Loucy (cell line): ENCODE measurements around the gene LCN9.

Source experiments
- H2AFZ ChIP-seq: fragments of 200-600 bp; sonication (generic); 2 replicates; pipeline ENCODE4 v1.6.0; 2016; ENCODE audit warnings: antibody characterized with exemption, mild to moderate bottlenecking, low read length, moderate library complexity
- H3F3A ChIP-seq: fragments of 200-600 bp; 2 replicates; pipeline ENCODE4 v1.6.0; 2016; ENCODE audit warnings: antibody characterized with exemption, low read depth, mild to moderate bottlenecking
- H3K27me3 ChIP-seq: fragments of 200-600 bp; sonication (generic); 2 replicates; pipeline ENCODE4 v1.6.1; 2014; ENCODE audit warnings: low read length, mild to moderate bottlenecking; ENCODE audit not compliant: insufficient read depth, poor library complexity, severe bottlenecking
- H3K36me3 ChIP-seq: fragments of 200-600 bp; sonication (generic); 2 replicates; pipeline ENCODE4 v1.6.1; 2016; ENCODE audit warnings: low read length; ENCODE audit not compliant: insufficient read depth
- H3K4me1 ChIP-seq: fragments of 200-600 bp; sonication (generic); 2 replicates; pipeline ENCODE4 v1.5.1; 2014; ENCODE audit warnings: low read length, mild to moderate bottlenecking; ENCODE audit not compliant: insufficient read depth, poor library complexity, severe bottlenecking
- H3K4me2 ChIP-seq: fragments of 200-600 bp; sonication (generic); 2 replicates; pipeline ENCODE4 v1.6.0; 2014; ENCODE audit warnings: antibody characterized with exemption, low read length, low read depth, mild to moderate bottlenecking; ENCODE audit not compliant: poor library complexity, severe bottlenecking
- H3K4me3 ChIP-seq: fragments of 200-600 bp; sonication (generic); 2 replicates; pipeline ENCODE4 v1.5.1; 2014; ENCODE audit warnings: low read length, mild to moderate bottlenecking, mixed read lengths; ENCODE audit not compliant: poor library complexity, severe bottlenecking
- H3K79me2 ChIP-seq: fragments of 200-600 bp; sonication (generic); 2 replicates; pipeline ENCODE4 v1.6.1; 2014; ENCODE audit warnings: low read length; ENCODE audit not compliant: insufficient read depth
- H3K9ac ChIP-seq: fragments of 200-600 bp; sonication (generic); 2 replicates; pipeline ENCODE4 v1.6.0; 2014; ENCODE audit warnings: mild to moderate bottlenecking, low read depth, low read length, moderate library complexity; ENCODE audit not compliant: poor library complexity, severe bottlenecking
- H3K9me2 ChIP-seq: fragments of 200-600 bp; sonication (generic); replicated peaks from 2 replicates; pipeline ENCODE4 v1.6.1; 2016; ENCODE audit warnings: low read depth, low read length, mixed read lengths
- H3K9me3 ChIP-seq: fragments of 200-600 bp; sonication (generic); 2 replicates; pipeline ENCODE4 v1.6.1; 2014; ENCODE audit warnings: mild to moderate bottlenecking, antibody characterized with exemption, low read length, low read depth; ENCODE audit not compliant: insufficient read depth
- H4K20me1 ChIP-seq: fragments of 200-600 bp; sonication (generic); 2 replicates; pipeline ENCODE4 v1.6.0; 2014; ENCODE audit warnings: antibody characterized with exemption, low read length, mild to moderate bottlenecking; ENCODE audit not compliant: insufficient read depth, poor library complexity, severe bottlenecking
- EZH2phosphoT487 ChIP-seq: fragments of 200-600 bp; IDR thresholded peaks from 2 replicates; pipeline ENCODE4 v1.6.1; 2018; ENCODE audit warnings: antibody characterized with exemption, mild to moderate bottlenecking, moderate library complexity, borderline replicate concordance
- TF ChIP-seq, protein P1 (sequence below): fragments of 200-600 bp; sonication (generic); conservative IDR thresholded peaks from 2 replicates; pipeline ENCODE4 v1.5.1; 2014; ENCODE audit warnings: mild to moderate bottlenecking, antibody characterized with exemption, low read length

Gene LCN9

DNA sequence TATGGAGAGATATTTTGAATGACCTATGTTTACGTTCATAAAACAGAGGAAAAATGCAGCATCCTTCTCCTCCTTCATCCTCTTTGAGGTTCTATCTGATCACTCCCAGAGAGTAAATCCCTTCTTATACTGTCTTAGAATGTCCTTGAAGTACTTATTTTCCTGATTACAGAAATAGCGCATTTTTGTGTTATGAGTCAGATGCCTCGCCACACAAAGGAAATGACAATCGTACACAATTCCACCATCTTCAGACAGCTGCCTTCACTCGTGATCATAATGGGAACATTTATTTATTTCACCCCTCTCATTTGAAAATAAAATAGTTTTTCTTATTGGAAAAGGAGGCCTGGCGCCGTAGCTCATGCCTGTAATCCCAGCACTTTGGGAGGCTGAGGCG is 21.4 kb upstream of the LCN9 start:
- Histone ChIP-seq H3K9me2 (no peaks in the 10 kb centered on the region), H3K79me2 (no peaks in the 10 kb centered on the region), H3K4me2 (no peak overlapping the region), H3K9me3 (peaks cover 9% of the 10 kb centered on the region; the same call in 1 of the 2 replicates), H3K36me3 (no peaks in the 10 kb centered on the region), H3F3A (no peaks in the 10 kb centered on the region), H4K20me1 (no peaks in the 10 kb centered on the region), H3K4me3 (no peak overlapping the region), H2AFZ (no peak overlapping the region), H3K9ac (no peak overlapping the region), H3K27me3 (no peaks in the 10 kb centered on the region), H3K4me1 (no peaks in the 10 kb centered on the region)
- TF ChIP-seq, protein P1, sequence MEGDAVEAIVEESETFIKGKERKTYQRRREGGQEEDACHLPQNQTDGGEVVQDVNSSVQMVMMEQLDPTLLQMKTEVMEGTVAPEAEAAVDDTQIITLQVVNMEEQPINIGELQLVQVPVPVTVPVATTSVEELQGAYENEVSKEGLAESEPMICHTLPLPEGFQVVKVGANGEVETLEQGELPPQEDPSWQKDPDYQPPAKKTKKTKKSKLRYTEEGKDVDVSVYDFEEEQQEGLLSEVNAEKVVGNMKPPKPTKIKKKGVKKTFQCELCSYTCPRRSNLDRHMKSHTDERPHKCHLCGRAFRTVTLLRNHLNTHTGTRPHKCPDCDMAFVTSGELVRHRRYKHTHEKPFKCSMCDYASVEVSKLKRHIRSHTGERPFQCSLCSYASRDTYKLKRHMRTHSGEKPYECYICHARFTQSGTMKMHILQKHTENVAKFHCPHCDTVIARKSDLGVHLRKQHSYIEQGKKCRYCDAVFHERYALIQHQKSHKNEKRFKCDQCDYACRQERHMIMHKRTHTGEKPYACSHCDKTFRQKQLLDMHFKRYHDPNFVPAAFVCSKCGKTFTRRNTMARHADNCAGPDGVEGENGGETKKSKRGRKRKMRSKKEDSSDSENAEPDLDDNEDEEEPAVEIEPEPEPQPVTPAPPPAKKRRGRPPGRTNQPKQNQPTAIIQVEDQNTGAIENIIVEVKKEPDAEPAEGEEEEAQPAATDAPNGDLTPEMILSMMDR: no peak
- TF ChIP-seq EZH2phosphoT487: no peak

DNA sequence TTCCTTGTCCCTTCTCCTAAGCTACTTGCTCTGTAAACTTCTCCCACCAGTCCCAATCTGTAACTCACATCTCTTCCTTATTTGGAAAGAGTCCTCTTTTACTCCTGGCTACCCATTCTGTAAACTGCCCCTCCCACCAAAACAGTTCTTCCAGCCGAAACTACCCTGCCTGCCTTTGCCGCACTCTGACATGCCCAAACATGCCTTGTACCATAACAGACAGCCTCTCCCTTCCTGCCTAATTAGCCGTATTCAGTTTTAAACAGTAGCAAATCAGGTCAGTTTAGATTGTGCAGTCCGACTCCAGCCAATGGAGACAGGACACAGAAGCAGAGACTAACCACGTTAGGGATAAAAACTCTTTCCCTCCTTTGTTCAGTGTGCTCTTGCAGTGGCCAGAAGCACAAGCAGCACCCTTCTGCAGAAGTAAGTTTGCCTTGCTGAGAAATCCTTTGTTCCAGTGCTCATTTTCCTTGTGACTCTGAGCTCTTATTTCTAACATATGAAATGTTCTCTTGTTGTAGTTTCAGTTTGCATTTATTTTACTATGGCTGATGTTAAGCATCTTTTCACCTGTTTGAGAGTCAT is 18.4 kb upstream of the LCN9 start:
- no peaks in the 10 kb centered on the region for H3K4me1 ChIP-seq
- H3K4me3 ChIP-seq: no peak overlapping the region
- H3K9ac ChIP-seq: no peak overlapping the region
- H3K4me2 ChIP-seq: no peak overlapping the region
- TF ChIP-seq, protein P1: no peak
- no peak for TF ChIP-seq EZH2phosphoT487
- no peaks in the 10 kb centered on the region for H3F3A ChIP-seq
- peaks cover 20% of the 10 kb centered on the region; the same call in 1 of the 2 replicates for H3K9me3 ChIP-seq
- no peaks in the 10 kb centered on the region for H3K36me3 ChIP-seq
- H3K9me2 ChIP-seq: no peaks in the 10 kb centered on the region
- H3K27me3 ChIP-seq: no peaks in the 10 kb centered on the region
- H3K79me2 ChIP-seq: no peaks in the 10 kb centered on the region
- H4K20me1 ChIP-seq: no peaks in the 10 kb centered on the region
- H2AFZ ChIP-seq: no peak overlapping the region

DNA sequence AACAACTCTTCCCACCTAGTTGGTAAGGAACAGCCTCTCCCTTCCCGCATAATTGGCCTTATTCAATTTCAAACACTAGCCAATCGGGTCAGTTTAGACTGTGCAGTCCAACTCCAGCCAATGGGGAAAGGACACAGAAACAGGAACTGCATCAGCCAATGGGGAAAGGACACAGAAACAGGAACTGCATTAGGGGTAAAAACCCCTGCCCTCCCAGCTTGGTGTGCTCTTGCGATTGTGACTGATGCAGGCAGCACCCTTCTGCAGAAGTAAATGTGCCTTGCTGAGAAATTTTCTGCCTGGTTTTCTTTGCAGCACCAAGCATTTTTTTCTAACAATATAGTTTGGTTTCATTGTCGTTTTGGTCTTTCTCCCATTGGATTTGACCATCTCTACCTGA is 15.2 kb upstream of the LCN9 start:
- no peak for TF ChIP-seq EZH2phosphoT487
- TF ChIP-seq, protein P1: no peak
- no peak overlapping the region for H3K4me3 ChIP-seq
- no peaks in the 10 kb centered on the region for H3F3A ChIP-seq
- no peaks in the 10 kb centered on the region for H4K20me1 ChIP-seq
- no peaks in the 10 kb centered on the region for H3K27me3 ChIP-seq
- H3K79me2 ChIP-seq: no peaks in the 10 kb centered on the region
- no peak overlapping the region for H3K9ac ChIP-seq
- no peaks in the 10 kb centered on the region for H3K4me1 ChIP-seq
- H3K9me2 ChIP-seq: no peaks in the 10 kb centered on the region
- no peaks in the 10 kb centered on the region for H3K36me3 ChIP-seq
- no peak overlapping the region for H2AFZ ChIP-seq
- H3K4me2 ChIP-seq: no peak overlapping the region
- peaks cover 15% of the 10 kb centered on the region; the same call in 1 of the 2 replicates for H3K9me3 ChIP-seq
